IPS DF 19.7 (cell line): ENCODE data around the gene NOP10.
"Not testable (repeated sequence)": the region's sequence is repeated elsewhere in the genome, so short reads cannot be mapped to it uniquely, and the experiment has no call there.

Experiments
- DNase-seq: peaks from one replicate; pipeline ENCODE4 v3.0.0-alpha.2; 2013; ENCODE audit warnings: low read depth, low spot score

The NOP10 gene

DNA sequence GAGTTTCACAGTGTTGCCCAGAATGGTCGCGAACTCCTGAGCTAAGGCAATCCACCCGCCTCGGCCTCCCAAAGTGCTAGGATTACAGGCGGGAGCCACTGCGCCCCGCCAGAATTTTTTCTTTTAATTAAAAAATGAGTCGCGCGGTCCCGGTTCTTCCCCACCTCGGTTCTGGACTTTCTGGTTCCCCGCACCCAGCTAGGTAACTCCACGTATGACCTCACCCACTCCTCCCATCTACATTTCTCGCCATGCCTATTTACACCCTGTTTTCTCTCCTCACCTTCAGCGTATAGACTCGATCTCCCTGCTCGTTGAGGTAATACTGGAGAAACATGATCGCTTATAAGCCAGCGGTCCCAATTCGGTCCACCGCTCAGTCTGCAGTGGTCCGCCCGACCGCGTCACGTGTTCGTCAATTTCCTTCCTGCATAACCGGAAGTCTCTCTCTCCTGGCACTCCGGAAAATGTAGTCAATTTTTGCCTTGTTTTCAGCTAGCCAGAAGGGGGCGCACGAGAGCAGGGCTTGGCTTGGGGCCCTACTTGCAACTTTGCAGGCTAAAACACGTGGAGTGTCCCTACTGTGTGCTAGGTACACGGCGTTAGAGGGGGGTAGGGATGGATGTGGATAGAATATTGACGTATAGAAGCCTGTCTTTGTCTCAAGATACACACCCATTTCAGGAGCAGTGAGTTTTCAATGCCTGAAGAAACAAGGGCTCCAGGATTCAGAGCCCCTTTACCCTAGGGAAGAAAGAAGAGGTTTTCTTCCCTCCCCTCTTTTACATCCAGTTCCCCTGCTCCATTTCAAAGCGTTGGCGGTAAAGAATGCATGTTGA is at the start of gene NOP10, which contains the start of gene NUTM1:
NOP10 (minus strand) TSS at position 400 of the 839 bp plus-strand sequence; CDS start at position 337, 63 bp downstream.
NUTM1 (plus strand) TSS at position 579 of the 839 bp plus-strand sequence. CDS start 382 bp downstream, outside the sequence.
- DNase-seq: no peak

DNA sequence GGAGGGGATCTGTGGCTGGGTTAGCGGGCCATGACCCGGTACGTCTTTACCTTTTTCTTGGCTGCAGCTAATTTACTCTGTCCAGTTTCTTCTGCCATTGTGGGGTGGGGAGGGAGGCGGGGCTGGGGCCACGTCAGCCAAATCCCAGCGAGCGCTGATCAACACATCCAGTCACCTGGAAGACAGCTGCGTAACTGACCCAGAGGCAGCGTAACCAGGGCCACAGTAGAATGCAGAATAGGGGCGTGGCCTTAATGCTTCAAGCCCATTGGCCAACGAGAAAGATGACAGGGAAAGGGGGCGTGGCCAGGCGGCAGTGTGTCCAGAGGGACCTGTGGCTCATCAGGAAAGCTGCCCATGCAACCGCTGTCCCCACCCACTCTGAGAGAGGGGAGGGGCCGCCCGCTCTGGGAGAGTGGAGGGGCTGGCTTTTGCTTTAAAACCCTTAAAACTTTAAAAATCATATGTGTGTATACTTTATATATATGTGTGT is 46.7 kb upstream of the NOP10 start:
- not testable (repeated sequence) for DNase-seq

GRCh38 chr15:34381829-34382521 is 39.0 kb upstream of the NOP10 start:
- not testable (repeated sequence) for DNase-seq

GRCh38 chr15:34380491-34380890 is 37.6 kb upstream of the NOP10 start:
- DNase-seq: not testable (repeated sequence)

- DNase-seq: no peak
Observed at GRCh38 chr15:34376856-34377255, 33.9 kb upstream of the NOP10 start.

GRCh38 chr15:34375541-34375940 is 32.6 kb upstream of the NOP10 start:
- not testable (repeated sequence) for DNase-seq

GRCh38 chr15:34374816-34375215 is 31.9 kb upstream of the NOP10 start:
- DNase-seq: no peak

- DNase-seq: no peak
Observed at GRCh38 chr15:34373951-34374350, 31.0 kb upstream of the NOP10 start.

DNA sequence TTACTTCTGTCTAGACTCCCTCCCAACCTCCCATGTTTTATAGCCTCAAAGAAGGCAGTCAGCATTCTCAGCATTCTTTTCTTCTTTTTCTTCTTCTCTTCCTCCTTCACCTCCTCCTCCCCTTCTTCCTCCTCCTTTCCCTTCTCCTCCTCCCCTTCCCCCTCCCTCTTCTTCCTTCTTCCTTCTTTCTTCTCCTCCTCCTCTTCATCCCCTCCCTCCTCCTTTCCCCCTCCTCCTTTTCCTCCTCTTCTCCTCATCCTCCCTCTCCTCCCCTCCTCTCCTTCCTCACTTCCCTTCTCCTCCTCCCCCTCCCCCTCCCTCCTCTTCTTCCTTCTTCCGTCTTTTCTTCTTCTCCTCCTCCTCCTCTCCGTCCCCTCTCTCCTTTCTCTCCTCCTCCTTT is 27.7 kb upstream of the NOP10 start:
- no peak for DNase-seq

GRCh38 chr15:34370129-34370528 is 27.2 kb upstream of the NOP10 start:
- no peak for DNase-seq

- no peak for DNase-seq
Observed at GRCh38 chr15:34367101-34368081, 24.5 kb upstream of the NOP10 start, which contains the start of gene LPCAT4. Gene LPCAT4 (minus strand): TSS chr15:34367196. CDS start chr15:34367100, 96 bp downstream.

GRCh38 chr15:34366271-34367065 is 23.5 kb upstream of the NOP10 start:
- DNase-seq: peak; percentile 83

- DNase-seq: no peak
Observed at GRCh38 chr15:34365836-34366235, 22.9 kb upstream of the NOP10 start.

DNA sequence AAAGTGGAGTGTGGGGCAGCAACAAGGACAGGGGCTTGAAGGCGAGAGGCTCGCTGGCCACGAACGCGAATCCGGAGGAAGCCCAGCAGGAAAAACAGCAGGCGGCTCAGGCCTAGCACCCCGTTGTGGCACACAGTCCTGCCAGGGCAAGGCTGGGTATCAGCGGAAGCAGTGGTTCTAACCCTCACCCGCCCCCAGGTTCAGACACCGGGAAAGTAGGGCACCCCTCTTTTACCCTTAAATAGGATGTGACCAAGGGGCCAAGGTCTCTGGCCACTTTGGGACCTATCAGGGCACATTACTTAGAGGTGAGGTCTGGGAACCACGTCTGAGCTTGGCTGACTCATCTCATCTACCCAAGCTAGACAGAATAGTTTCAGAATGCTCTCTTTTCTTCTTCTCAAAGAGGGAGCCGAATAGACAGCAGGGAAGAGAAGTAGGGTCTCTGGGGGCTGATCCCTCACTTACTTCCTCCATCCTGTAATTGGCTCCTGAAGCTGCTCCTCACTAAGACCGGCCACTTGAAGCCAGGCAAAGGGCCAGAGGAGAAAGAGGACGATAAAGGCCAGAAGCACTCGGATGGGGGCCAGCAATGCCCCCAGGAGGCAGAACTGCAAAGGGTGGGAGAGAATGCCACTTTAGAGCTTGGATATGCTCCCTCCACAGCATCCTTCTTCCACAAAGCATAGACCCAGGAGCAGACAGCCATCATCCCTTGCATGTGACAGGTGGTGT is 22.3 kb upstream of the NOP10 start:
- no peak for DNase-seq

DNA sequence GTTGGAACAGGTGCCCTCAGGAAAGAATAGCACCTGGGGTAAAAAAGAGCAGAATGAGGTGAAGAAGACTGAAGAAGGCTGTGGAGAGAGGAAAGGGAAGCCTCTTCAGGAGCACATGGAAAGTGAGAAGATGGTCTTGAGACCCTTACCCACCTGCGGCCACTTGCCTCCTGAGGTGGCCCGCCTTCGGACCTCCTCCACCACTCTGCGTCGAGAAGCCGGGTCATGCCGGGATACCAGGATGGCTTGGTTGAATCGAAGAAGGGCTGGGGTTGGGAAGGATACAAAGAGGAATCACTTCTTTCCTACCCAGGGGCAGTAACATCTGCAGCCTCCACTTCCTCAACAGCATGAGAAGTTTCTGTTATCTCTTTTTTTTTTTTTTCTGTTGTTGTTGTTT is 21.1 kb upstream of the NOP10 start:
- no peak for DNase-seq

DNA sequence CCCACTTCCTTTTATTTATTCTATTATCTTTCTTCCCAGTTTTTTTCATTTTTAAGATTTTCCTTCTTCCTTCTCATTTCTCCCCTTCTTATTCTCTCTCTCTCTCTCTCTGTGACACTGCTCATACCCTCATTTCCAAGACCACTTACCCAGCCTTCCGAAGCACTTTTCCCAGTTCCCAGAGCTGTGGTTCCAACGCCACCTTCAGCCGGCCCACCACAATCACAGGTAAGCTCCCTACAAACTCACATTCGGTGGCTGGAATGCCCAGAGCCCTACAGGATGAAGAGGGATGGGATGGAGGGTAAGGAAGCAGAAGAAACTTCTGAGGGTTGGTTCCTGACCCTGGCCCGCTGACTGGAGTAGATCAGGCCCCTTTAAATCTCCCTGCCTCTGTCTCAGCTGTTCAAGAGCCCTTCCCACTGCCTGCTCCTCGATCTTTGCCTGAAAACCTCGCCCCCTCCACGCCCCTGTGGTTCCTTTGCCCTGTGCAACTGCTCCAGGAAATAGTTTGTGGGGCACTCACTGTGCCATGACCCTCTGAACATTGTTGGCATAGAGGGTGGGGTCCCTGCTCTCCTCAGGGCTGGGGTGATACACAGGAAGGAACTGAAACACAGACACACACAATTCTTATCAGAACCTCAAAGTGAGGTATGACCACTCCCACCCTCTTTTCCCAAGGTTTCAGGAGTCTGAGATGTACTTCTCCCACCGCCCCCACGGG is 19.3 kb upstream of the NOP10 start:
- DNase-seq: no peak

DNA sequence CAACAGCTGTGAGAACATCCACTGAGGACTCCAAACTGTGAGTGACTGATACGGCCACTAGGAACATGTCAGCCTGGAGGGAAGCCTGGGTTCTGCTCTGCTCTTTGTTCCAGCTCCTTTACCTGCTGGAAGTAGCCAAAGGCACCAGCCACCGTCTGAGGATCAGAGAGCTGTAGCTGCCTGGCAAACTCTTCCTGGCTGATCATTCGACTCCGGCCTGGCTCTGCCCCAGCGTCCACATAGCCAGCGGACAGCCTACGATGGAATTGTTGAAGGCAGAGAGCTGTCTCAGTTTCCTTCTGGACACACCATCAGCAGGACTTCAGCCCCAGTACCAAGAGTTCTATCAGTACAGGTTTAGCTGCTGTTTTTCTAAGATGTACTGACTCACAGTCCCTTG is 18.3 kb upstream of the NOP10 start:
- no peak for DNase-seq

DNA sequence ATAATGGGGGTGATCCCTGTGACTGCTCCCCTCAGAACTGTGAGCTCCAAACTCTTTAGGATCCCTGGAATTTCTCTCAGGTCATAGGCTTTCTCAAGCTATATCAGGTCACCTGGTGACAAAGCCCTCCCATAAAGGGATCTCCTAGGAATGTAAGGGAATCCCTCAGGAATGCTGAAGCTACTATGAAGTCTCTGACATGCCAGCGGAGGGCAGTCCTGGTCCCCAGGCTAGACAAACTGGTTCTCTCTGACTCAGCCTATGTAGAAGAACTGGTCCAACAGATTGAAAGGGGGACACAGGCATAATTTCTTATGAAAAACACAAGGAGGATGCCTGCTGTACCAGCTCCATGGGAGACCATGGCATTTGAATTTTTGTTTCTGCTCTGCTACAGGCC is 17.4 kb upstream of the NOP10 start:
- no peak for DNase-seq

- no peak for DNase-seq
Observed at GRCh38 chr15:34359416-34359815, 16.5 kb upstream of the NOP10 start.
